ENCODE results near the gene FRY.
"Not testable (repeated sequence)": the region's sequence is repeated elsewhere in the genome, so short reads cannot be mapped to it uniquely, and the experiment has no call there.

Gene FRY

DNA sequence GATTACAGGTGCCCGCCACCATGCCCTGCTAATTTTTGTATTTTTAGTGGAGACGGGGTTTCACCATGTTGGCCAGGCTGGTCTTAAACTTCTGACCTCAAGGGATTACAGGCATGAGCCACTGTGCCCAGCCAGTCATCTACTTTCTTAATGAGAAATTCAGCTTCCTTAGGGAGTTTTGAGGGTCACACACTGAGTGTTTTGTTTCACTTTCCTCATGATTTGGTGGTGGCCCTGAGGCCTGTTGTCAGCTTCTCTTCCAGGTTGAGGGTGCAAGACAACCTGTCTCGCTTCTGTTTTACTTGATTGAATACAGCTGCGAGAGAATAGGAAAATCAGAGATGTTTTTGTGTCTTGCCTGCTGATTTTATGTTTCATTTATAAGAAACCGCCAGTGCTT is 9.9 kb downstream of the FRY start:
- no peak for DNase-seq (ENCODE audit: low spot score)

DNA sequence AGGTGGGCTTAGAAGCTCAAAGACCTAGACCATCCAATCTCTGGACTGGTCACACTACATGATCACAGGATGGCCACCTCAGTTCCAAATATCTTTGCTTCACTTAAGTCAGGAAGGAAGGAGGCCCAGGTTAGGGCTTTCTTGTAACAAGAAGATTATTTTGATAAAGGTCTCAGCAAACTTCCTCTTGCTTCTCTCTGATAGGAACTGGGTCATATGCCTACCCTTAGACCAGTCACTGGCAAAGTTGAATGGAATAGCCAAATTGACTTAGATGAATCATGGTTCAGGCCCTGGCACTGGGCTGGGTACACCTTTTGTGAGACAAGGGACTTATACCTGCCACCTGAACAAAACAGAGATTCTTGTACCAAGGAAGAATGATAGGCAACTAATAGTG is 11.0 kb downstream of the FRY start:
- no peak for DNase-seq (ENCODE audit: low spot score)

DNA sequence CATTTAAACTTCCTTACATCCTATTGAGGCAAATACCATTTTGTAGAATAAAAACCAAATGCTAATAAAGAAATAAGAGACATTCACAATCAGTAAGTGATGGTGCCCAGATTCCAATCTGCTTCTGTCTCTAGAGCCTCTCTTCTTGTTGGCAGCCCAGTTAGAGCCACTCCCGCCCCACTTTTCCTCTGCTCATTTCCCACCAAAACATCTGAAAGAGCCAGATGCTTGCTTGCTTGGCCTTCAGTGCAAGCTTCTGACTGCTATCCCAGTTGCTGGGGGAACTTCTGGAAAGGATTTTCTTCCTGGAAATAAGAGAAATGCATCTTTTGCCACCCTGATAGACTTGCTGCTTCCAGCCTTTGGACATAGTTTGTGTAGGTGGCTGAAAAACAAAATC is 12.9 kb downstream of the FRY start:
- DNase-seq (ENCODE audit: low spot score) = no peak

DNA sequence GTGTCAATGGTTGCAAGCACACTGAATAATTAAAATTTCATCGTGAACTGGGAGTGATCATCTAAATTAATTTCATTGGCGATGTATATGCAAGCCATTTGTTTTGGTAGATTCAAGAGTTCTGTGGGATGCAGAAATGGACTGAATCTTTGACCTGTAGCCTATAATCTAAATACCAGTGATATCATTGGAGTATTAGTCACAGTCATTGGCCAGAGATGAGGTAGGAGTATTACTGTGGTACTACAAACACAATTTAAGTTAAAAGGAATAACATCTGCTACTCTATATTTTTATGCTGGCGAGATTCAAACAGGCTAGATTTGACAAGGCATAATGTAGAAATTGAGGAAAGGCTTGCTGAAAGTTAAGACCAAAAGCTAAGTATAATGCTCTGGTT is 14.0 kb downstream of the FRY start:
- DNase-seq (ENCODE audit: low spot score) = no peak

DNA sequence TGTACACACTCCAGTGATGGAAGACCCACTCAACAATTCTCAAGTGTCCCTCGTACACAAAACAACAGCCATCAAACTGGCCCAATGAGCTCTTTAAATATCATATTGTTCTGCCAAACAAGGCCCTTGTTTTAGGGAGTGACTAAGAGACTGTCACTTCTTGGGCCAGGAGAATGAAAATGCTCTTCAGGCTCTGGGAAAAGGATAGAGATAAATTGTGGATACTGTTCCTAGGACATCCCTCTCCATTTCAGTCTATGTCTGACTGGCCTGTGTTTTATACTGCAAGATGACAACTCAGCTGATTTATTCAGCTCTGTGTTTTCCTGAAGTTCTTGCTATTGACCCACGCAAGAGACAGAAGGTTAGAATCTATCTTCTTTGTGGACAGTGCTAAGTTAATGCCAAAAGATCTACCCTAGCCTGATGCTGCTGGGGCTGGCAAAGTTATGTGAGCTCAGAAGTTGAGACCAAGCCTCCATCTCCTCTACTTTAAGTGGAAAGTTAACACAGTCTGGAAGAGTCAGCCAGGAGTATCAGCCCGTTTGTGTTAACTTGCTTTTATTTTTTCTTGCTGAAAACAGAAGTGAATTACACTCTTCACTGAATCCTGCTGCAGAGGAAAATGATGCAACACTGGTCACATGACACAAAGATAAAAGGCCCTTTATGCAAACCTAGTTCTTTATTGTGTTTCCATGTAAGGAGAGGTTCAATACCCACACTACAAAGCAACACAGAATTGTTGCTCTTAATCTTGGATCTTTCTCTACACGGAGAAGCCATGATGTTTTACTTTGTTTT is 14.6 kb downstream of the FRY start:
- DNase-seq (ENCODE audit: low spot score) = no peak

DNA sequence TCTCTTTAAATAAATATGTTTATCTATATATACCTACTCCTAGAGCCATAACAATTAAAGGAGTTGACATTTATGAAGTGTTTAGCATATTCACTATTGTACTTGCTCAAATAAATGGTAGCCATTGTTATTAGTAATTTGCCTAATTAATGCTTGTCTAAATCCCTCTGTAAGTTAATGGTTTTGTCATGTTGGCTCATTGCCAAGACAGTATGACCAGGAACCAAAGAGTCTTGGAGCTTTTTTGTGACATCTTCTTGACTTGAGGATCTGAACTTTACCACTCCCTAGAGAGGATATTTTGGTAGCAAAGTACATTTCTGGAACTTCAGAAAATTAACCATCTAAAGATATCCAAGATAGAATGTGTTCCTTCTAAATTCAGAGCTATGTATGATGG is 15.5 kb downstream of the FRY start:
- DNase-seq (ENCODE audit: low spot score) = no peak

DNA sequence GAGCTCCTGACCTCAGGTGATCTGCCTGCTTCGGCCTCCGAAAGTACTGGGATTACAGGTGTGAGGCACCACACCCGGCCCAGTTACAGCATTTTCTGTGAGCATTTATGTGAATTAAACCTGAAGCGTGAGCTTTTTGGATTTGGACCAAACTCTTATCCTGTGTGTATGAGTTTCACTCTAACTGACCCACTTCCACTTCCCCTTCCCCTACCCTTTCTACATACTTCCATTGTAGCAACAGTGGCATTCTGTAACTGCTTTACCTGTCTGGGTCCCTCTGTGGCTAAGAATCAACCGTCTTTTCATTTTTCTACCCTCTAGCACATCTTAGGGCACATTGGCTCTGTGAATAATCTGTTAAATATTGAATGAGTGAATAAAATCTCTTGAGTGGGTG is 16.2 kb downstream of the FRY start:
- no peak for DNase-seq (ENCODE audit: low spot score)

DNA sequence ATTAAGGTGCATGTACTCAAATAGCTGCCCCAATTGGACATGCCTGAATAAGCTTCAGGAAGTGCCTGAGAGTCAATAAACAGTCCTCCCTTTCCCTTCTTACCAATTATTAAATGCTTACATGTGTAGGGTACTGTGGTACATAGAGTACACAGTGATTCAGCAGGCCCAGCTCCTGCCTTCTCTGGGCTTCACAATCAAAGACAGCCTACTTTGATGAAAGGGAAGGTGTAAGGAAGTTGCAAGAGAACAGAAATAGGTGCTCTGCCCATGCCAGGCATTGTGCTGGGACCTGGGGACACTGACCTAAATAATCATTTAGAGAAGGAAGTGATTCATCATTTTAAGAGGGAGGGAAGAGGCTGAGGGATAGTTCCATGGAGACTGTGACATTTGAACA is 17.2 kb downstream of the FRY start:
- DNase-seq (ENCODE audit: low spot score) = no peak

DNA sequence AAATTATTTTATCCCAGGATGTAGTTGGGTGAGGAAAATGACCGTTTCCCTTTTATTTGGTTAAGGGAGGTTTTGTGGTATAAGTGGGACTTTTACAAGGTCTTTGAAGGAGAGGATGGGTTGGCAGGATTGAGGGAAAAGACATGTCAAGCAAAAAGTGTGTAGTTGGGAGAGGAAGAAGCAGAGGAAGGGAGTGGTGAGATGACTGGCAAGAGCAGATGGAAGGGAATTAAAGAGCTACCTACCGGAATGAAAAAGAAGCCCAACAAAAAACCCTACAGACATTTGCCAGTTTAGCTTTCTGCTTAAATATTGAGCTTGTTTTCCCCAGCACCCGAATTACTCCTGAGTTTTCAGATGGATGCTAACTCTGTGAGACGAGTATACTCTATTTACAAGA is 19.6 kb downstream of the FRY start:
- DNase-seq (ENCODE audit: low spot score) = no peak

DNA sequence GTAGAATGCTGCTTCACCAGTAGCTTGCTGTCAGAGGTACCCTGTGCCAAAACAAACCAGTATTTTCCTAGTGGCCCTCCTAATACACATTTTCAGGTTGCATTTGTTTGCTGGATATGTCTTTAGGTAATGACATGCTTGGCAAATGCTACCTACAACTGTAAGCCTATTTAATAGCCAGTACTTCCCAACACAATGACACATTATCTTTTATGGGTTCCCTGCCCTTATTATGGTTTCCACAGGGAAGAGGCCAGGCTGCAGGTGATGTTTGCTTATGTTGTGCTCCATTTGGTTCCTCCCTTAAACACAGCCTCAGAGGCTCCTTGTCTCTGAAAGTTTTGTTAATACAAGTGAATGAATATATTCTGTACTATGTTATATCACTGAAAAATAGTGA is 24.7 kb downstream of the FRY start:
- DNase-seq (ENCODE audit: low spot score) = no peak

DNA sequence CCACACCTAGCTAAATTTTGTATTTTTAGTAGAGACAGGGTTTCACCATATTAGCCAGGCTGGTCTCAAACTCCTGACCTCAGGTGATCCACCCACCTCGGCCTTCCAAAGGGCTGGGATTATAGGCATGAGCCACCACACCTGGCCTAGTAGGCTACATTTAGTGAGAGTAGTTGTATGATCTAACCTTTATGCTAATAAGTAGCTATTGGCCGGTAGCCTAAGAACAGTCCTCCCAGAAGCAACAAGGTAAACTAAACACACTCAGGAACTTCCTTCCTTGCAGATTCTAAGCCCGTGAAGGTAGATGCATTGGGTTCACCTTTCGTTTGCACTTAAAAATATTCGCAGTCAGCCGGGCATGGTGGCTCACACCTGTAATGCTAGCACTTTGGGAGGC is 25.8 kb downstream of the FRY start:
- not testable (repeated sequence) for DNase-seq (ENCODE audit: low spot score)

DNA sequence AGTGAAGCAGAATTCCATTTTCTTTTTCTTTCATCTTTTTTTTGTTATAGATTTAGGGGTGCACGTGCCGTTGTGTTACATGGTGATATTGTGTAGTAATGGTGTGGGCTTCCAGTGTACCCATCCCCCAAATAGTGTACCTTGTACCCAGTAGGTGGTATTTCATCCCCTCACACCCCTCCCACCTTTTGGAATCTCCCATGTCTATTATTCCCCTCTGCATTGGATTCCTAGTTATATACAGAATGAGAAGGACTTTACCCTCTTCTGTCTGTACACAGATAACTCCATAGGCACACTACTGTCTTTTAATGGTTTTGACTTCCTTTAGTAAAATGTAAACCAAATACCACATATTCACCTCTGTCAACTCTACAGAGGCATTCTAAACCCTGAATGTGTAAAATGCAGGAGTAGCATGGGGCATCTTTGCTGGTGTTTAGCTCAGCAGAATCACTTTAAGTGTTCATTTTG is 28.0 kb downstream of the FRY start:
- DNase-seq (ENCODE audit: low spot score) = no peak

DNA sequence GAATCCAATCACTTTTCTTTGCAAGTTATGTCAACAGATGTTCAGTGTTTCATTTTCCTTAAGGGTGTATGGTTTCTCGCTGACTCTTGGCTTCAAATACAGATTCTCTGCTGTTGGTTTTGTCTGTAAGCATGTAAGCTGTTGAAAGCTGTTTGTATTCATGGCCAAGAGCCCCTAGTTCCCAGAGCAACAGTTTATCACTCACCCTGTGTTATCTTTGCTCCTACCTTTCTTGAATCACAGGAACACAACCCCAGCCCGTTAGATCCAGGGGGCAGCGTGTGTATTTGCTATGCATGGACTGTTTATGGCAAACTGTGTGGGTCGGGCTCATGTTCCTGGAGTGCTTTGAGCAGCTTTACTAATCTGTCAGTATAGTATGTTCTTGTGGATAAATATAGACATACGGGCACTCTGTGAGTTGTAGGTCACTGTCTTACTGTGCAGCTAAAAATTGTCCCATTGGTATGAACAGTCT is 28.9 kb downstream of the FRY start:
- no peak for DNase-seq (ENCODE audit: low spot score)

DNA sequence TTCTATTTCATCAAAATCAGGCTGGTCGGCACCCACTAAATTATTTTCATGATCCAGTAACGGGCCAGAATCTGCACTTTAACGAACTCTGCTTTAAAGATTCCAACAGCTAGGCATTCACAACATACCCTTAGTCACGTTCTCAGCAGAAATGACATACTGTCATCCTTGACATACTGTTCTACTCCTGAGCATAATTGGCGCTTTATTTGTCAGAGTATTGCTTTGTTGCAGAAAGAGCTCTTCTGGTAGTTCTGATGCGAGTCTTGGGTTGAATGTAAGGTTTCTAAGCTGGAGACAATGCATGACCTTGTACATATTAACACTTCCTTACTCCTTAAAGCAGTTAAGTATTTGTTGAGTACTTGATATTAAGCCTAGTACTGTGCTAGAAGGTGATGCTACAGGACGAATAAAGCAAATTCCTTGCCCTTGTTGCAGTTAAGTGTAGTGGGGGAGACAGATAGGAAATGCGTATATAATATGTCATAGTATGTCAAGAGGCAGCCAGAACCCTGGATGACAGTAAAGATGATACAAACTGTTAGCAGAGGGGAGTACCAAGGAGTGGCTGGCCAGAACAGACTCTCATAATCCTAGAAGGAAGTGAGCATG is 32.2 kb downstream of the FRY start:
- DNase-seq (ENCODE audit: low spot score) = no peak

DNA sequence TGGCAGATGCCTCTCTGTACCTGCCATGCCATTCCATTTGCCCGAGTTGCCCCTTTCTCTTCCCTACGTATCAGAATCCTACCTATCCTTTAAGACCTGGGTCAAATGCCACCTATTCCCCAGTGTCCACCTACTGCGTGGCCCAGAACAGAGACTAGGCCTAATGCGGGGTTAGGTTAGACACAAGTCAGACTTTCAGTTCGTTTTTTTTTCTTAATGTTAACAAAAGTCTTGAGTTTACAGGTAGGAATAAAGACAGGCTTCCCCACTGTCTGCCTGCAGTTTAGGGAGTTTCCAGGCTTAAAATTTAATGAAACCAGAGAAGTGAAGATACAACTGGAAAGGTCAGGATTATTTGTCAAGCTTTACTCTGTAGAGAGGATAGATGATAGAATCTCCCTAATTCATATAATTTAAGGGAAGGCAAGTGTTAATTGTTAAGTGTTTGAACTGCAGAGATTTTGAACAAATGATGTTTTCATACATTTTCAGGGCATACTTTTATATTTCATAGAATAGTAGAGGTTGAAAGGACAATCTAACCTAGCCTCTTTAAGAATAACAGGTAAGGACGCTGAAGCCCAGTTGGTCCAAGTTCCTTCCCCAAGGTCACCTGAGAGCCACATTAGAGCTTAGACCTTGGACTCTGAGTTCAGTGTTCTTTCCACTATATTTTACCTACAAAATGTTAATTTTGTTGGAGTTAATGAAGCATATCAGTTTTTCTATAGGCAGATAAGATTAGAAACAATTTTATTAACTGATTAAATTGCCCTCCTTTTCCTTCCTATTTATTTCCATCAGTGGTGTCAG is 35.8 kb downstream of the FRY start:
- no peak for DNase-seq (ENCODE audit: low spot score)

DNA sequence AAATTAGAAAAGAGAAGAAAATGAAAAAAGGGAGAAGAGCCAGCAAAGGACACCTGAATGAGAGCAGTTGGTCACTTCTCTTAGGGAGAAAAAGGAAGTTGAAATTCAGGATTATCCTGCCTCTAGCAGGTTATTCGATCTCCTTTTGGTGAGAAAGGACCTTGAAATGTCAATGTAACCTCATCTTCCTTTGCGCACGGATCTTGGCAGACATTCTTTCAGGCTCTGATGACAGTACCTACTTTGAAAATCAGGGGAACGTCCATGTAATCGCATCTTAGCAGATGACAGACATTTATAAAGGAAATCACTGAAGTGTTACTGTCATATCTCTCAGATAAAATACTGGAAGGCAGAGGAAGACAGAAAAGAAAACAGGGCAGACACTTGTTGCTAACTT is 36.7 kb downstream of the FRY start:
- DNase-seq (ENCODE audit: low spot score) = no peak

DNA sequence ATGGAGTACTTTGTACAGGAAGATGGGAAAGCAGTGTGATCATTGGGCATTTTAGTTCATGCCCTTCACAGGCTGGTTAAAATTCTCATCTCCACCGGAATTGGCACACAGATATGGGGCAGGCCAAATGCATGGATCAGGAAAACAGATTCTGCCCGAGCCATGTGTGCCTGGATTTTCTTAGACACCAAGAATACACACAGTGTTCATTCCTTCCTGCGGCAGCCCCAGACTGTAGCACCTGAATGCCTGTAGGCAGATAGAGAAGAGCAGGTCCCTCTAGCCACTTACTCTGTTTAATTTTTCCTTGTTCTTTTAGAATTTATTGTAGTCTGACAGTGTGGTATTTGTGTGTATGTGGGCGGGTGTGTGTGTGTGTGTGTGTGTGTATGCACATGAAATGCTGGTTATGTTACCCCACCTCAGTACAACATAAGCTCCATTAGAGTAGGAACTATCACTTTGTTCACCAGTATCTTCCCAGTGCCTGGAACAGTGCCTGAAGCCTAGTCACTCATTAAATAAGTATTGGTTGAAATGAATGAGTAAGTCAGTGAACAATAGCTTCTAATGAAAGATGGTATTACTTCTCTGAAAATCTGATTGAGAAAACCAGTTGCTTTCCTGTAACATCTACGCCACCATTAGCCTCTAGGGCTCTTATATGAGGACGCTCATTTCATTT is 41.7 kb downstream of the FRY start:
- no peak for DNase-seq (ENCODE audit: low spot score)

DNA sequence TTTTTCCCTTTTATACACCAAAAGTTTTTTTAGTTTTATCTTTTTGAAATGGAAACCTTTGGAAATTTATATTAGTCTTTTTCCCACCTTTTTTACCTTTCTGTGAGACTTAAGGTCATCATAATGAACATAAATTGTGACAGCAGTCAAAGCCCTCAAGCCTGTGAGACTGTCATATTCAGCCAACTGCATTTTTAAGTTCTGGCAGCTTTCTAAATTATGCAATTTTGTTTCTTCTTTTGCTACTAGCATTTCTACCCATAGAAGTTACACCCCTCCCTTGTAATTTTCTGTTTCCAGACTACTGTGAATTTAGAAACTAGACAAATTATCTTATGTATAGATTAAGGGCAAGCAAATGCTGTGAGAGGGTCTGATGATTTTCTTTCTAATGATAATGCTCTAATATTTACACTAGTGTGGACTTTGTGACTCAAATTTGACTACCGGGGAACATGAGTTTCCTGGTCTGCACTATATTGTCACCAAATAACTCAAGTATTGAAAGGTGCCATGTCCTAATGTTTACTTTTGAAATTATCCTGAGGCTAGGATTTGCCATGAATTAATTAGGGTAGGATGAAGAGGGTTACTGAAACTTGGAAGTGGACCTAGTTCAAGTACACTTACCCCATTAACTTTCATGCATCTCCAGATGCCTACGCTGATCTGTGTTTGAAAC is 43.7 kb downstream of the FRY start:
- no peak for DNase-seq (ENCODE audit: low spot score)

DNA sequence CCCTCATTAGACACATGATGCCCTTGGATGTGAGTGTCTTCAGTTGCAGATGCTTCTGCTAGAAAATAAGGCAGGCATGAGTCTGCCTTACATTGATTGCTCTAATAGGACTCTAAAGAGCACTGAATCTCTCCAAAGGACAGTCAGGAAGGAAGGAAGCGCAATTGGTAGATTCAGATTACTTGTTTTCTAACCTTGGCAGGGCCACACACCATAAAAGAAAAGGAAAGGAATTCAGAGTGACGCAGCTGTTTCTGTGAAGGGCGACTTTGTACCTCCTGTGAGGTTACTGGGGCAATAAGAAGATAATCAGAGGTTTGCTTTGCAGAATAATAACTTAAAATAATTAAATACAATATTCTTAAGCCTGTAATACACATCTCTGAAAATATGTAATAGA is 48.0 kb downstream of the FRY start:
- no peak for DNase-seq (ENCODE audit: low spot score)

DNA sequence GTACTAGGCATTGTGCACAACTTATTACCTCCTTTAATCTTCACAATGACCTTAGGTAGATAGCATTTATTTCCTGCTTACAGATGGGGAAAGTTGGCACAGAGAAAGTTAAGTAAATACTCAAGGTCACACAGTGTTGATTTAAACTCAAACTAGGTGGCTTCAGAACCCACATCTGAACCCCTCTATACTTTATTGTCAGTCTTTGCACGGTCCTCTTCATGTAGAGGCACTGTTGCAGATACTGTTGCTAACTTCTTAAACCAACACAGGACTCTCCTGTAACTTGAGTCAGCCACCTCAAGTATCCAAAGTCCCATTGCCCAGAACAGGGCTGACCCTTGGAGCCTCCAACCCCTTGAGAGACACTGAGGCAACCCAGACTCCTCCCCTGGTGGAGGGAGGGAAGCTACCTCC is 48.8 kb downstream of the FRY start:
- no peak for DNase-seq (ENCODE audit: low spot score)

DNA sequence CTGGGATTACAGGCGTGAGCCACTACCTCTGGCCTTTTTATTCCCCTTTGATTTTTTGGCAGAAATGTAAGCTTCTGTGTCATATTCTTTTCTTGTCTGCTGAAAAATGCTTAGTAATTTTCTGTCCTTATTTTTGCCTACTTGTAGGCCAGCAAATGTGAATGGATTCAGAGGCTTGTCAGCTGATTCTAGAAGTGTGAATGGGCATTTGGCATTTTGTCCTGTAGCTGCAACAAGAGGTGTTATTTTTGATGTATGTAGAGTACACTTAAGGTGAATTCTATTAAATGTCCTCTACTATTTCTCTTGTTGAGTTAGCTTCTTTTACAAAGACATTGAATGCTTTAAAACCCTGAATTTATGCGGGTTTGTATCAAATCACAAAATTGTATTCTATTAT is 50.0 kb downstream of the FRY start:
- DNase-seq (ENCODE audit: low spot score) = no peak

DNA sequence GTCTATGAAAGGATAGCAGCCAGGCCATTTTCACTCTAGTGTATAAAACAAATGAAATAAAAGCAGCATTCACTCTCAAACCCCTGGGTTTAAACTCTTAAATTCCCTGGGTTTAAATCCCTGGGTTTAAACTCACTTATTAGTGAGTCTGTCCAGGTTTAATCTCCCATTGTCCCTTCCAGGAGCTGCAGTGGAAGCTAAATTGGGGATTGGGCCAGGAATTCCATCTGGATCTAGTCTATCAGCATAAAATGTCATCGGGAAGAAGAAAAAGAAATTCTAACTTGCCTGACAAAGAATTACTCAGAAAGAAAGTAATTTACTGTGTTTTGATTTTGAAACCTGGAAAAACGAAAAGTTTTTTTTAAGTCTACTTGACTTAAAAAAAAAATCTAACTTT is 54.8 kb downstream of the FRY start:
- DNase-seq (ENCODE audit: low spot score) = no peak
